CD14-positive monocyte (primary cell): ENCODE results near the gene HIPK1. TPM values are rescaled to one million over a fixed set of nuclear protein-coding genes. Genes with fewer than 3 reads are reported as not detected.

Experiments
- DNase-seq, 3 donors: peaks; one replicate each; pipeline ENCODE4 v3.0.0-alpha.2; 2011 to 2022
- H2AFZ ChIP-seq: 2 replicates; pipeline ENCODE4 v1.6.0; 2012; ENCODE audit warnings: mild to moderate bottlenecking, low read depth, low read length, inconsistent platforms; ENCODE audit not compliant: insufficient read depth, poor library complexity, severe bottlenecking
- H3K27ac ChIP-seq, 2 donors: 1 replicate in 1 of 2; 2 replicates in 1 of 2; pipeline ENCODE4 v1.5.1; 2012 to 2013; ENCODE audit warnings: low read length in 2 of 2, control low read depth in 1 of 2, inconsistent platforms in 1 of 2, low read depth in 1 of 2, mild to moderate bottlenecking in 1 of 2
- H3K27me3 ChIP-seq, 2 donors: one replicate each; pipeline versions ENCODE4 v1.6.0 to v1.6.1; 2011 to 2013; ENCODE audit warnings: low read length in 2 of 2; ENCODE audit not compliant: control insufficient read depth in 2 of 2, insufficient read depth in 2 of 2
- H3K36me3 ChIP-seq, 2 donors: replicated peaks in 1 of 2; 1 replicate in 1 of 2; 2 replicates in 1 of 2; pipeline versions ENCODE4 v1.5.1 to v1.6.1; 2012 to 2013; ENCODE audit warnings: low read length in 2 of 2, control low read depth in 1 of 2, inconsistent platforms in 1 of 2, mild to moderate bottlenecking in 1 of 2; ENCODE audit not compliant: insufficient read depth in 2 of 2, control insufficient read depth in 1 of 2
- H3K4me1 ChIP-seq, 2 donors: 1 replicate in 1 of 2; 2 replicates in 1 of 2; pipeline versions ENCODE4 v1.5.1 to v1.6.1; 2012 to 2013; ENCODE audit warnings: low read length in 2 of 2, control low read depth in 1 of 2, inconsistent platforms in 1 of 2, mild to moderate bottlenecking in 1 of 2, moderate library complexity in 1 of 2; ENCODE audit not compliant: insufficient read depth in 2 of 2, control insufficient read depth in 1 of 2
- H3K4me2 ChIP-seq: replicated peaks from 2 replicates; pipeline ENCODE3; 2012; ENCODE audit warnings: low read length, moderate library complexity, mild to moderate bottlenecking; ENCODE audit not compliant: poor library complexity, severe bottlenecking; ENCODE audit errors: extremely low read depth
- H3K4me3 ChIP-seq, 3 experiments: fragments of 200-600 bp in 1 of 3; sonication (generic) in 1 of 3; replicated peaks in 1 of 3; 1 replicate in 2 of 3; 2 replicates in 1 of 3; pipeline ENCODE4 v1.5.1; 2011 to 2013; ENCODE audit warnings: low read length in 3 of 3, mild to moderate bottlenecking in 3 of 3, control low read depth in 2 of 3, low read depth in 2 of 3, inconsistent platforms in 1 of 3, moderate library complexity in 1 of 3
- H3K79me2 ChIP-seq: 2 replicates; pipeline ENCODE4 v1.6.0; 2012; ENCODE audit warnings: mild to moderate bottlenecking, control low read depth, inconsistent platforms, low read length, moderate library complexity; ENCODE audit not compliant: insufficient read depth
- H3K9ac ChIP-seq: 2 replicates; pipeline ENCODE4 v1.6.0; 2017; ENCODE audit warnings: low read length, mild to moderate bottlenecking; ENCODE audit not compliant: insufficient read depth, poor library complexity, severe bottlenecking
- H3K9me3 ChIP-seq, 2 donors: replicated peaks in 1 of 2; 1 replicate in 1 of 2; 2 replicates in 1 of 2; pipeline versions ENCODE4 v1.5.1 to v1.6.1; 2012 to 2013; ENCODE audit warnings: low read length in 2 of 2, control low read depth in 1 of 2; ENCODE audit not compliant: control insufficient read depth in 1 of 2, insufficient read depth in 1 of 2
- H4K20me1 ChIP-seq: 2 replicates; pipeline ENCODE4 v1.6.0; 2012; ENCODE audit warnings: mild to moderate bottlenecking, low read length, control low read depth, moderate library complexity; ENCODE audit not compliant: insufficient read depth
- H3K27ac Mint-ChIP-seq, 7 donors: one replicate each; pipeline ENCODE4 v1.8.0; 2020; ENCODE audit warnings: mild to moderate bottlenecking in 7 of 7, mixed read lengths in 7 of 7, moderate library complexity in 6 of 7, inconsistent platforms in 2 of 7
- H3K27me3 Mint-ChIP-seq, 3 donors: one replicate each; pipeline ENCODE4 v1.8.0; 2021 to 2022; ENCODE audit warnings: low read depth in 3 of 3, mild to moderate bottlenecking in 3 of 3, mixed read lengths in 3 of 3, moderate library complexity in 3 of 3, inconsistent platforms in 1 of 3
- H3K36me3 Mint-ChIP-seq, 2 donors: one replicate each; pipeline ENCODE4 v1.8.0; 2020; ENCODE audit warnings: mixed read lengths in 2 of 2, inconsistent platforms in 1 of 2, mild to moderate bottlenecking in 1 of 2
- H3K4me1 Mint-ChIP-seq: one replicate; pipeline ENCODE4 v1.8.0; 2020; ENCODE audit warnings: mild to moderate bottlenecking, mixed read lengths
- H3K4me3 Mint-ChIP-seq, 2 donors: one replicate each; pipeline ENCODE4 v1.8.0; 2020; ENCODE audit warnings: mild to moderate bottlenecking in 2 of 2, mixed read lengths in 2 of 2, moderate library complexity in 1 of 2
- H3K9me3 Mint-ChIP-seq, 7 donors: one replicate each; pipeline ENCODE4 v1.8.0; 2020 to 2022; ENCODE audit warnings: mixed read lengths in 7 of 7, mild to moderate bottlenecking in 6 of 7, moderate library complexity in 6 of 7, inconsistent platforms in 2 of 7
- CTCF ChIP-seq: fragments of 200-600 bp; IDR thresholded peaks from one replicate; pipeline ENCODE4 v1.8.0; 2022; ENCODE audit warnings: antibody characterized with exemption, mild to moderate bottlenecking
- WGBS: methylation state at CpG from one replicate; pipeline ENCODE4 v1.1.5; 2013; ENCODE audit warnings: missing lambda C conversion rate; ENCODE audit not compliant: insufficient coverage; 5-methylcytosine and 5-hydroxymethylcytosine counted together
- intact Hi-C, 2 donors: fragments of 100-400 bp; cut with micrococcal nuclease; formaldehyde crosslinking; loops; one replicate each; pipeline versions ENCODE4 v1.15.0 to v1.15.1; 2023
- polyA plus RNA-seq, 3 donors: library from polyadenylated mRNA; depleted of rRNA in 1 of 3; unstranded in 2 of 3; stranded (reverse) in 1 of 3; fragments of 300-500 nt in 2 of 3; fragments of >200 nt in 1 of 3; fragmentation: Illumina TruSeq in 2 of 3; gene quantifications; 1 replicate in 2 of 3; 2 replicates in 1 of 3; pipeline ENCODE4 v1.2.3, GENCODE V29; 2012 to 2021

The HIPK1 gene
- polyA plus RNA-seq, 3 donors = 10.1 to 57.2 (median 14.8) TPM

DNA sequence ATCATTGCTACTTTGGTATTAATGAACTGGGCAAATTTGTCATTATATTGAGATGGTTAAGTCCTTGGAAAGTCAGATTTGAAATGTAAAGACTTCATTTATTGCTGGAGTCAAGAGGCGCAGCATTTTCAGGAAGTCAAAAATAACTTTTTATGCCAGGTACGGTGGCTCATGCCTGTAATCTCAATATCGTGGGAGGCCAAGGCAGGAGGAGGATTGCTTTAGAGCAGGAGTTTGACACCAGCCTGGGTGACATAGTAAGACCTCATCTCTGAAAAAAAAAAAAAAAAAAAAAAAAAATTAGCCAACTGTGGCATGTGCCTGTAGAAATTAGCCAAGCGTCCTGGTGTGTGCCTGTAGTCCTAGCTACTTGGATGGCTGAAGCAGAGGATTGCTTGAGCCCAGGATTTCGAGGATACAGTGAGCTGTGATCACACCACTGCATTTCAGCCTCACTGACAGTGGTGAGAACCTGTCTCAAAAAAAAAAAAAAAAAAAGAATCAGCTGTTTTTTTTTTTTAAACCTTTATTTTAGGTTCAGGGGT is 5.5 kb downstream of the HIPK1 start:
- no peak overlapping the region for H3K4me3 Mint-ChIP-seq
- 70% methylated on average over 2 of the region's 5 CpGs for WGBS

DNA sequence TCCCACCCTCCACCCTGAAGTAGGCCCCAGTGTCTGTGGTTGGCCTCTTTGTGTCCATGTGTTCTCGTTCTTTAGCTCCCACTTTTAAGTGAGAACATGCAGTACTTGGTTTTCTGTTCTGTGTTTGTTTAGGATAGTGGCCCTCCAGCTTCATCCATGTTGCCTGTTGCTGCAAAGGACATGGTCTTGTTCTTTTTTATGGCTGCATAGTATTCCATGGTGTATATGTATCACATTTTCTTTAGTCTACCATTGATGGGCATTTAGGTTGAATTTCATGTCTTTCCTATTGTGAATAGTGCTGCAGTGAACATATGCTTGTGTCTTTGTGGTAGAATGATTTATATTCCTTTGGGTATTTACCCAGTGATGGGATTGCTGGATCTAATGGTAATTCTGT is 6.1 kb downstream of the HIPK1 start:
- no peak for TF ChIP-seq CTCF
- Mint-ChIP-seq H3K4me3 (no peak overlapping the region), H3K4me1 (peaks cover 94% of the 10 kb centered on the region), H3K27ac (peak overlapping the region in 5 of 7 donors; percentile 15 to 33 (median 28)), H3K9me3 (peaks cover 0 to 4% (median 0%) of the 10 kb centered on the region in 7 donors), H3K36me3 (peaks cover 11 to 25% of the 10 kb centered on the region in 2 donors), H3K27me3 (peaks cover 0 to under 1% (median 0%) of the 10 kb centered on the region in 3 donors)
- Histone ChIP-seq H4K20me1 (peaks cover 97% of the 10 kb centered on the region), H3K36me3 (no peaks in the 10 kb centered on the region), H3K4me1 (peaks cover 64 to 88% of the 10 kb centered on the region in 2 donors), H3K27ac (peak overlapping the region in 1 of 2 donors; percentile 99), H3K4me3 (no peak overlapping the region), H2AFZ (no peak overlapping the region), H3K4me2 (no peak overlapping the region), H3K9ac (no peak overlapping the region), H3K9me3 (no peaks in the 10 kb centered on the region), H3K79me2 (peaks cover 100% of the 10 kb centered on the region), H3K27me3 (no peaks in the 10 kb centered on the region)
- intact Hi-C loops = no loop called here
- whole genome bisulfite sequencing = no CpG with 5 or more reads among the region's 1 CpG
- DNase-seq = no peak

More for the DNA sequence above, 5.5 kb downstream of the HIPK1 start:
- Histone ChIP-seq H4K20me1 (peaks cover 94% of the 10 kb centered on the region), H2AFZ (no peak overlapping the region), H3K27ac (peak overlapping the region in 1 of 2 donors; percentile 99), H3K9ac (no peak overlapping the region), H3K36me3 (no peaks in the 10 kb centered on the region), H3K79me2 (peaks cover 100% of the 10 kb centered on the region), H3K4me2 (peak overlapping the region; percentile 20), H3K9me3 (no peaks in the 10 kb centered on the region), H3K4me3 (no peak overlapping the region), H3K4me1 (peaks cover 58 to 82% of the 10 kb centered on the region in 2 donors), H3K27me3 (no peaks in the 10 kb centered on the region)
- no peak for TF ChIP-seq CTCF
- Mint-ChIP-seq H3K27me3 (peaks cover 0 to 2% (median 0%) of the 10 kb centered on the region in 3 donors), H3K4me1 (peaks cover 89% of the 10 kb centered on the region), H3K36me3 (peaks cover 9 to 25% of the 10 kb centered on the region in 2 donors), H3K27ac (peak overlapping the region in 4 of 7 donors; percentile 15 to 88 (median 42)), H3K9me3 (peaks cover 0 to 4% (median 0%) of the 10 kb centered on the region in 7 donors)
- intact Hi-C loops = loop anchor here (5.0 kb wide), 2 partner anchors 62 to 67 kb away; partner anchors contain the start of gene PTPN22 (in 1 of the 2)
- no peak for DNase-seq
